Measurements from ENCODE around the gene PLK2.

GRCh38 chr5:58451732-58452565, 7.9 kb downstream of the PLK2 start:
- TF ChIP-seq, protein P1, sequence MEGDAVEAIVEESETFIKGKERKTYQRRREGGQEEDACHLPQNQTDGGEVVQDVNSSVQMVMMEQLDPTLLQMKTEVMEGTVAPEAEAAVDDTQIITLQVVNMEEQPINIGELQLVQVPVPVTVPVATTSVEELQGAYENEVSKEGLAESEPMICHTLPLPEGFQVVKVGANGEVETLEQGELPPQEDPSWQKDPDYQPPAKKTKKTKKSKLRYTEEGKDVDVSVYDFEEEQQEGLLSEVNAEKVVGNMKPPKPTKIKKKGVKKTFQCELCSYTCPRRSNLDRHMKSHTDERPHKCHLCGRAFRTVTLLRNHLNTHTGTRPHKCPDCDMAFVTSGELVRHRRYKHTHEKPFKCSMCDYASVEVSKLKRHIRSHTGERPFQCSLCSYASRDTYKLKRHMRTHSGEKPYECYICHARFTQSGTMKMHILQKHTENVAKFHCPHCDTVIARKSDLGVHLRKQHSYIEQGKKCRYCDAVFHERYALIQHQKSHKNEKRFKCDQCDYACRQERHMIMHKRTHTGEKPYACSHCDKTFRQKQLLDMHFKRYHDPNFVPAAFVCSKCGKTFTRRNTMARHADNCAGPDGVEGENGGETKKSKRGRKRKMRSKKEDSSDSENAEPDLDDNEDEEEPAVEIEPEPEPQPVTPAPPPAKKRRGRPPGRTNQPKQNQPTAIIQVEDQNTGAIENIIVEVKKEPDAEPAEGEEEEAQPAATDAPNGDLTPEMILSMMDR (IDR thresholded peaks at IDR 0.05) = no peak
- no peak for TF ChIP-seq ZFX (IDR thresholded peaks at IDR 0.05; ENCODE audit: borderline replicate concordance)
